K562 (cell line): ENCODE results near the gene SLC38A1. TPM values are rescaled to one million over a fixed set of nuclear protein-coding genes. Genes with fewer than 3 reads are reported as not detected.
A peak's percentile ranks its signal among the peaks of the same experiment; 100 is the strongest.

ENCODE experiments used
- ARID2 ChIP-seq: fragments of 450-650 bp; IDR thresholded peaks from 2 replicates; pipeline ENCODE4 v1.6.1; 2017; ENCODE audit warnings: antibody characterized with exemption, mild to moderate bottlenecking
- C11orf30 ChIP-seq: fragments of 450-650 bp; IDR thresholded peaks from 2 replicates; pipeline ENCODE4 v1.6.1; 2016; ENCODE audit warnings: low read depth, mild to moderate bottlenecking
- CAMTA2 ChIP-seq: fragments of 250-450 bp; sonication (Bioruptor Pico); conservative IDR thresholded peaks from 2 replicates; pipeline ENCODE4 v1.5.1; 2022
- CBFA2T2 ChIP-seq: fragments of 450-650 bp; conservative IDR thresholded peaks from 2 replicates; pipeline ENCODE4 v1.6.1; 2017; ENCODE audit warnings: mild to moderate bottlenecking
- HCFC1 ChIP-seq: IDR thresholded peaks from 2 replicates; pipeline ENCODE4 v1.6.1; 2012; ENCODE audit warnings: low read depth, low read length, improper control_type of control experiment
- HDAC8 ChIP-seq: fragments of 450-650 bp; IDR thresholded peaks from 2 replicates; pipeline ENCODE4 v1.6.1; 2016; ENCODE audit warnings: mild to moderate bottlenecking, missing genetic modification characterization, moderate library complexity, missing compliant biosample characterization
- RB1 ChIP-seq: fragments of 450-650 bp; IDR thresholded peaks from 2 replicates; pipeline ENCODE4 v1.6.1; 2017; ENCODE audit warnings: low read depth, mild to moderate bottlenecking
- XRCC3 ChIP-seq: fragments of 450-650 bp; IDR thresholded peaks from 2 replicates; pipeline ENCODE4 v1.6.1; 2017; ENCODE audit warnings: mild to moderate bottlenecking, moderate library complexity
- YBX1 ChIP-seq: fragments of 450-650 bp; IDR thresholded peaks from 2 replicates; pipeline ENCODE4 v1.7.1; 2016; ENCODE audit warnings: mild to moderate bottlenecking
- ZBTB33 ChIP-seq: sonication (generic); formaldehyde crosslinking; IDR thresholded peaks from 2 replicates; pipeline ENCODE4 v1.8.1; 2023; ENCODE audit warnings: mild to moderate bottlenecking, missing genetic modification reagents
- ZBTB49 ChIP-seq: sonication (generic); formaldehyde crosslinking; IDR thresholded peaks from 2 replicates; pipeline ENCODE4 v1.8.0; 2022; ENCODE audit warnings: missing genetic modification reagents, mild to moderate bottlenecking, borderline replicate concordance
- ZNF282 ChIP-seq: sonication (generic); formaldehyde crosslinking; IDR thresholded peaks from 2 replicates; pipeline ENCODE4 v1.8.1; 2023; ENCODE audit warnings: missing genetic modification reagents
- ZNF318 ChIP-seq, 2 experiments: fragments of 450-650 bp; IDR thresholded peaks; 2 replicates each; pipeline ENCODE4 v1.6.1; 2016; ENCODE audit warnings: mild to moderate bottlenecking in 2 of 2, borderline replicate concordance in 1 of 2, low read depth in 1 of 2, moderate library complexity in 1 of 2
- polyA plus RNA-seq, 8 experiments: library from polyadenylated mRNA; depleted of rRNA in 4 of 8; stranded (reverse) in 5 of 8; unstranded in 3 of 8; fragments of >200 nt; fragmentation: Nextera tagmentation in 2 of 8; fragmentation: Illumina TruSeq in 1 of 8; extraction: Ambion mirVana in 2 of 8; extraction: Trizol in 1 of 8; gene quantifications; 2 replicates each; pipeline versions ENCODE4 v1.2.1 to v1.2.3, GENCODE V29; 2011 to 2014; ENCODE audit warnings: inconsistent platforms in 1 of 8, missing spikeins in 1 of 8
- total RNA-seq, 7 experiments: library from RNA; depleted of rRNA in 6 of 7; stranded (reverse); fragments of >200 nt in 6 of 7; fragmentation: Illumina TruSeq in 2 of 7; extraction: Trizol in 2 of 7; gene quantifications; 2 replicates each; pipeline versions ENCODE4 v1.2.1 to v1.2.3, GENCODE V29; 2011 to 2021; ENCODE audit warnings: low replicate concordance in 1 of 7

Gene SLC38A1
- total and polyA plus RNA-seq, 9 of the 15 experiments (the other 6 are each of a cell fraction or from before 2014, with no cell fraction given), result 51.9 to 112 (median 75.0) TPM

- TF ChIP-seq ZNF318 (IDR thresholded peaks at IDR 0.05; ENCODE audit: borderline replicate concordance in 1 of 2, low read depth in 1 of 2), result peak in 1 of 2 experiments; percentile 73; a peak in 2 of 4 replicates
- no peak for TF ChIP-seq XRCC3
- no peak for TF ChIP-seq CAMTA2 (CRISPR knock-in tag)
- 0 out of 2 replicates have a peak, but pooled peaks have one; percentile 36 for TF ChIP-seq ZBTB49 (CRISPR knock-in tag)
- no peak for TF ChIP-seq ARID2
- peak; percentile 91 for TF ChIP-seq ZBTB33
- TF ChIP-seq HCFC1, result no peak
- no peak for TF ChIP-seq YBX1
- peak; percentile 31; the same call in 1 of the 2 replicates for TF ChIP-seq RB1
- TF ChIP-seq C11orf30, result no peak
- TF ChIP-seq HDAC8 (tag), result peak; percentile 71
- peak; percentile 85; the same call in 1 of the 2 replicates for TF ChIP-seq ZNF282 (CRISPR knock-in tag)
- TF ChIP-seq CBFA2T2, result 0 out of 2 replicates have a peak, but pooled peaks have one; percentile 25
Measured at GRCh38 chr12:46268583-46269428, at the start of gene SLC38A1 (continued).
